GM12801 (cell line): ENCODE data around the gene IRAK2.

ENCODE experiments used
- CTCF ChIP-seq: IDR thresholded peaks from one replicate; pipeline ENCODE4 v1.5.1; 2011; ENCODE audit warnings: control low read depth; ENCODE audit not compliant: insufficient read length; ENCODE audit errors: extremely low read depth

IRAK2 gene

DNA sequence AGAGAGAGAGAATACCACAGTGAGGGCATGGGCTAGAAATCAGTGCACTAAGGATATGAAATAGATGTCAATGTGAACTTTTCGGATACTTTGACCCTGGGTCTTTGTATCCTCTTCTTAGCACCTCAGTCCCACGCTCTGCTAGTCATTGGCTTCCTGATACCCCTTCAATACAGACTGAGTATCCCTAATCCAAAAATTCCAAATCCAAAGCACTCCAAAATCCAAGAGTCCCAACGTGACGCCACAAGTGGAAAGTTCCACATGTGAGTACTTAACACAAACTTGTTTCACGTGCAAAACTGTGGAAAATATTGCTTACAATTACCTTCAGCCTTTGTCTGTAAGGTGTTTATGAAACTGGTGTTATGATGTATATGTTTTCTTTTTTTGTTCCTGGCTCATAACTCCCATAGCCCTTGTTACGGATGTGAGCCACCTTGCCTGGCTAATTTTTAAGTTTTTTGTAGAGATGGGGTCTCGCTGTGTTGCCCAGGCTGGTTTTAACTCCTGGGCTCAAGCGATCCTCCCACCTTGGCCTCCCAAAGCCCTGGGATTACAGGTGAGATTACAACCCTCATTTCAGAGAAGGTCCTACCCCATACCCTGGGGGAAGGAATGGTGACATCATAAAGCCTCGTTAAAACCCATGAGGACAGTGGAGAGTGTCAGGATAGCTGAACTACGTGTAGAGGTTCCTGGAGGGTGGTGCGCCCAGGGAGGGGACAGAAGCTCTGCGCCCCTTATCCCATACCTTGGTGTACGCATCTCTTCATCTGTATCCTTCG lies 10.2 kb upstream of the IRAK2 start:
- no peak for TF ChIP-seq CTCF

- TF ChIP-seq CTCF: no peak
Observed at GRCh38 chr3:10155123-10155472, 9.6 kb upstream of the IRAK2 start.

DNA sequence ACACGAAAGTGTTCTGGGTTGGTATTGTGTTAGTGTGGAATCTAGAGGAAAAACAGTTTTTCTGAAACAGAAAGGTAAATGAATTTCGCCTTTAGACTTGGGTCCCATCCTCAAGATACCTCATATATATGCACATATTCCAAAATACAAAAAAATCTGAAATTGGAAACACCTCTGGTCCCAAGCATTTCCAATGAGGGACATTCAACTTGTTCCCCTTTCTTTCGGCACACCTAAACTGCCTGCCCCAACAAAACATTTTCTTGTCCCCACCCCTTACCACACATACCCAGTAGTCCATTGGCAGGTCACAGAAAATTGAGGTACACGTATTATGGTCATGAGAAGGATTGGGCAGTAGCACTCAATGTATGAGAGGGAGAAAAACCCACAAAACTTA lies 9.1 kb upstream of the IRAK2 start:
- no peak for TF ChIP-seq CTCF

DNA sequence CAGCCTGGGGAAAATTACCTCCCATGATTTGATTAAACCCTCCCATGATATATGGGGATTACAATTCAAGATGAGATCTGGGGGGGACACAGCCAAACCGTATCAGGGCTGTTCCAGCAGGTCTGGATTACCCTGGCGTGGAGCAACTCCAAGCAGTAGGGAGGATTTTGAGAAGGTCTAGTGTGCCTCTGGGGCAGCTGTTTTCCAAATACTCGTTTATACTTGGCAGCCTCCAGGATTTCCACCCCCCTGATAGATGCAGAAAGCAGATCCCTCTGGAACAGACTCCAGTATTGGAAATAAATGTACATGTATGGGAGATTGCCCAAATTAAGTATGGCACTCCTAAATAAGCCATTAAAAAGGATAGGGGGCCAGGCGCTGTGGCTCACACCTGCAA lies 7.7 kb upstream of the IRAK2 start:
- no peak for TF ChIP-seq CTCF

- TF ChIP-seq CTCF: no peak
Observed at GRCh38 chr3:10160346-10160745, 4.4 kb upstream of the IRAK2 start.

- no peak for TF ChIP-seq CTCF
Observed at GRCh38 chr3:10160925-10161324, 3.8 kb upstream of the IRAK2 start.

GRCh38 chr3:10162185-10162584 lies 2.5 kb upstream of the IRAK2 start:
- TF ChIP-seq CTCF: no peak
